Suppressor macrophage (primary cell): Measurements from ENCODE around the gene MAN2A1.
"Not testable (repeated sequence)": the region's sequence is repeated elsewhere in the genome, so short reads cannot be mapped to it uniquely, and the experiment has no call there.

ENCODE experiments used
- DNase-seq, 4 experiments: peaks; one replicate each; pipeline ENCODE4 v3.0.0-alpha.2; 2020 to 2022

Gene MAN2A1

DNA sequence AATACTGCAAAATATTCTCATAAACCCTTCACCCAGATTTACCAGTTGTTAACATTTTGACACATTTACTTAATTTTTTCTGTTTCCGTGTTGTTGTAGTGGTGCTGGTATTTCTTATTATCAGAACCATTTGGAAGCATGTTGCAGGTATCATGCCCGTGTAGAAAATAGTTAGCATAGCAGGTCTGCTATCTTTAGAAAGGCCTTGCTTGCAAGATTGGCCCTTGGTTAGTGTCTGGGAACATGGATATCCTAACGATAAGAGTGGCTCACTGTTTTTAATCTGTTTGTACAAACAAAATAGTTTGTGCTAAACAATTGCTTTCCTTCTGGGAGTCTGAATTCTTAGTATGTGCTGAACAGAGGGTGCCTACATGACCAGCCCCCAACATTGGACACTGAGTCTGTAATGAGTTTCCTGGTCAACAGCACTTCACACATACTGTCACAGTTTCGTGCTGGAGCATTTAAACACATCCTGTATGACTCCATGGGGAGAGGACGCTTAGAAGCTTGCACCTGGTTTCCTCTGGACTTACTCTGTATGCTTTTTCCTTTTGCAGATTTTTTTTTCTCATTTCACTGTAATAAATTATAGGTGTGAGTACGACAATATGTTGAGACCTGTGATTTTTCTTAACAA is 66.9 kb downstream of the MAN2A1 start:
- DNase-seq, result no peak

DNA sequence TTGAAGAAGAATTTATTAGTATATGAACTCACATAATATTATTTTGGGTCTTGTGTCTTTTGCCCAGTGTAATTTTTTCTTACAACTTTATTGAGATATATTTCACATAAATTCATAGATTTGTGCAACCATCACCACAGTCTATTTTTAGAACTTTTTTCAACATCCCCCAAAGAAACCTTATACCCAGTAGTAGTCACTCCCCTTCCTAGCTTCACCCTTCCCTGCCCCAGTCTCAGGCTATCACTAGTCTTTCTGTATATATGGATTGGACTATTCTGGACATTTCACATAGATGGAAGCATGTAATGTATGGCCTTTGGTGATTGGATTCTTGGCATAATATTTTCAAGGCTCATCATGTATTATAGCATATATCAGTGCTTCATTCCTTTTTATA is 67.8 kb downstream of the MAN2A1 start:
- DNase-seq, result no peak

DNA sequence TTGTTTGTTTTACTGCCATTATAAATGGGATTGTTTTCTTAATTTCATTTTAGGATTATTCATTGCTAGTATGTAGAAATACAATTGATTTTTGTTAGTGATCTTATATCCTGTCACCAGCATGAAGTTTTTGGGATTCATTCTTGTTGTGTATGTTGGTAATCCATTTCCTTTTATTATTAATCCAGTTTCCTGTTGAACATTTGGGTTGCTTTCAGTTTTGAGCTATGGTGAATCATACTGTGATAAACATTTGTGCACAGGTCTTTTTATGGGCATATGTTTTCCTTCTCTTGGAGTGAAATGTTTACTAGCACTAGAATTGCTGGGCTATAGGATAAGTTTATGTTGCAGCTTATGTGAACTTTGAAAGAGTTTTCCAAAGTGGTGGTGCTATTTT is 69.6 kb downstream of the MAN2A1 start:
- no peak for DNase-seq

DNA sequence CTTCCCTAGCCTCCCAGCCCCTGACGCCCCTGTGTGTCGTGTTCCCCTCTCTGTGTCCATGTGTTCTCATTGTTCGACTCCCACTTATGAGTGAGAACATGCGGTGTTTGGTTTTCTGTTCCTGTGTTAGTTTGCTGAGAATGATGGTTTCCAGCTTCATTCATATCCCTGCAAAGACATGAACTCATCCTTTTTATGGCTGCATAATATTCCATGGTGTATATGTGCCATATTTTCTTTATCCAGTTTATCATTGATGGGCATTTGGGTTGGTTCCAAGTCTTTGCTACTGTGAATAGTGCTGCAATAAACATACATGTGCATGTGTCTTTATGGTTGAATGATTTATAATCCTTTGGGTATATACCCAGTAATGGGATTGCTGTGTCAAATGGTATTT is 70.4 kb downstream of the MAN2A1 start:
- not testable (repeated sequence) for DNase-seq

DNA sequence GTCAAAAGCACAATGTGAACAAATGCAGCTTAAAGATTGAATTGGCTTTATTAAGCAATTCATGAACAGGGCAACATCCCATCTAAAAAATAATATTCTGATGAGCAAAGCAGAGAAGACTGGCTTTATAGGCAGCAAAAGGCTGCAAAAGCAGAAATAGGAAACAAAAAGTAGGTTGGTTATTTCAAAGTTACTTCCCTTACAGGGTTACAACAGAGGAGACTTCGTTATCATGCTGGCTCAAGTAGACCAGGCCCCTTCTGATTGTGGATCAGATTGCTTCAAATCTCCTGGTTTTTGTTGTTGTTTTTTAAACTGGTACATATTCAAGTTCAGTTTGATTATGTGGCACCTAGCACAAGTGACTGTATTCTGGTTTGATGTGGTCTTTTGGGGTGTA is 73.1 kb downstream of the MAN2A1 start:
- DNase-seq, result peak; percentile 17 to 70 (median 46)

DNA sequence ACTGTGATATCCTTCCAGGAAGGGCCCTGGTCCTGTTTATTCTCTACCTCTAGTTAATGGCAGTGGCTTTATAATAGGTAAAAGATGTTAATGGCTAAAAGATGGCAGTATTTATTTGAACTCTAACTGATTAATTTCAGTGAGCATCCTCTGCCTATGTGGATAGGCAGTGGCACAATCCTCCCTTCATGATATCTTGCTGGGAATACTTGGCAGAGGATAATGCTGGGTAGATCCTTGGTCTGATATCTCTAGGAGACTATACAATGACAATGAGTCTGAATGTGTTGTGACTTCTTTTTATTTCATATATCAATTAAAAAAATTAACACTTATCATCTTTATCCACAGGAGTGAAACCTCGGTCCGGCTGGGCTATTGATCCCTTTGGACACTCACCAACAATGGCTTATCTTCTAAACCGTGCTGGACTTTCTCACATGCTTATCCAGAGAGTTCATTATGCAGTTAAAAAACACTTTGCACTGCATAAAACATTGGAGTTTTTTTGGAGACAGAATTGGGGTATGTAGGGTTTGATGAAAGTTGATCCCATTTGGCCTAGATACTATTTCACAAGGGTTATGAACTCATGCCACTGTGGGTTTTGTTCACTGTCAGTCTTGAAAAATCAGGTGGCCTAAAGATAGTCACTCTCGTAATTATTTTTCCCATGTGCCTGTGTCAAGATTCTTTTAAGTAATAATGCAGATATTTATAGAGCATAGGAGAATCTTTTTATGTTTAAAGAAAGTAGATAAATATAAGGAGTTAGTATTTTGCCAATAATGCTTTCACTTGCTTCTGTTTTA is 77.7 kb downstream of the MAN2A1 start:
- DNase-seq, result no peak

DNA sequence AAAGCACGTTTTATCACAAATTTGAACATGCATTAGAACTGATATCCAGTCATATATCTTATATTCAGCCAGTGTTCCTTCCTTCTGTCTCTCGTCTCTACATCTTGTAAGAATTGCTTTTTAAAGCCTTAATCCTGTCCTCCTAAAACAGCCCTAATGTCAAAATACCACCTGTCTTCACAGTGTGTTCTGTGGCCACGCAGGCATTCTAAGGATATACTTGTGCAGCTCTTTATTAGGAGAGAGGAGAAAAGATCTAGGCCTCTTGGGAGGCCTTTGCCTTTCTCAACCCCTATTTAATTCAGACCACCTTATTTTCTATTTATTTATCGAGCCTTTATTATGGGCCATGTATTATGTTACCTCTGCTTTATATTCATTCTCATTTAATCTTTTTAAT is 78.3 kb downstream of the MAN2A1 start:
- no peak for DNase-seq

DNA sequence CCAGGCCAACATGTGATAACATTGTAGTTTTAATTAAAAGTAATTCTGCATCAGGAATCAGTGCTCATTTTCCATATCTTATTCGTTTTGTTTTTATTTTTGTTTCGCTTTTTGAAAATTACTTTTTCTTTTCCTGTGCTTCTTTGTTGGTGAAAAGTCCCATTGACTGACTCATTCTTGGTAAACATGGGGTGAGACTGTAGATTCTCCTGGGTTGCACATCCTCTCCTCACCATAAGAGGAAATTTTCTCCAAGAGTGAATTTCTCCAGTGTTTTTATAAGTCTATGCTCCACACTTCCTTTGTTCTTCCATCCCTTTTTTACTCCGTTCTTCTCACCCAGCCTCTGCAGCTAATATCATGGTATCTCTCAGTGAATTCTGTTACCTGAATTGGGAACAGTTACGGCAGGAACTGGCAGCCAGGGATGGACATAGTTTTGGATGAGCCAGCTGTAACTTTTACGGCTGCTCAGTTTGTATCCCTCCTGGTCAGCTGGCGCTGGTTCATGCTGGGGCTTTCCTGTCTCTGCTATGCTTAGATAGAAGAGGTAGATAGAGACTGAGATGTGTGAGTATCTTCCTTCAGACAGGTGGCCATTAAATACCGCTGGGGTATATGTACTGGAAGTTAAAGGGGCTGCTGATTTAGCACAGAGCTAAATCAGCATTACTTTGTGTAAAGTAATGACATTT is 80.0 kb downstream of the MAN2A1 start:
- DNase-seq, result no peak

DNA sequence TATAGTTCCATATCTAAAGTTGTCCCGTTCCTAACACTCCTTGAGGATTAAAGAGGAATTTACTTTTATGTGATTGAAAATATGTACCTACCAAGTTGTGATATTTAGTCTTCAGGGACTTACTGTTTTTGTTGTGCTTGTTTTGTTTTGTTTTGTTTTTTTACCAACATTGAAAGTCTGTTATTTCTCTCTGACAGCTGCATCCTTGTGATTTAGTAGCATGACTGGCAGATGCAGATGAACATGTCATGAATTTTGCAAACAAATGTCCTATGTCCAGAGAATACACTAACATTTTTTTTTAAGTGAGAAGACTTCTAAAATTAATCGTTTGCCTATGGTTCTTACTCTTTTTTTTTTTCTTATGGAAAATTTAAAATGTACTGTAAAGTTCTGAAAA is 85.4 kb downstream of the MAN2A1 start:
- no peak for DNase-seq

DNA sequence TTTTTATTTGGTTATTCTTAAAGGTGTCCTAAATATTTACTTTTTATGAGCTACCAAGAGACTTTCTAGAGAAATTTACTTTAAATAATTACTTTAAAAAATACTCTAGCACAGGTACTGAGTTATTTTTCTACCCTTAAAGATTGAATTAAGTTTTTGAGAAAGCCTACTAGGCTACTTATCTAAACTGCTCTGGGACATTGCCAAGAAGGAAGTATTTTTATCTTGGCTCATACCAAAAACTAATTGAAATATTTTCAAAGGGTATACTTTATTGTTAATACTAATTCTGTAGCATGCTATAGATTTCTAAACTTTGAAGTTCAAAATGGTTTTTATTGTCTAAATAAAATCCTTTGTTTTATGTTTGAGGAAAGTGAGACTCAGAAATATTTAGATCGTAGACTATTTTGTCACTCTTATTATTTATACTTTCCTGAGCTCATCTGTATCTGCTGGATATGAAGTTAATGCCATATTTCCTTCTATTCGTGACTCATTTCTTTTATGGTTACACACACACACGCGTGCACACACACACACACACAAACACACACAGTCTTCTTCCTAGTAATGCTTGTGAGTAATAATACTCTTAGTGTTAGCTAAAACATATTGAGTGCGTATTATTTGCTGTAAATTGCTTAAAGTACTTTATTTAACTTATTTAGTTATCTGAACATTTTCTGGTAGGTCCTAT is 89.5 kb downstream of the MAN2A1 start:
- no peak for DNase-seq

DNA sequence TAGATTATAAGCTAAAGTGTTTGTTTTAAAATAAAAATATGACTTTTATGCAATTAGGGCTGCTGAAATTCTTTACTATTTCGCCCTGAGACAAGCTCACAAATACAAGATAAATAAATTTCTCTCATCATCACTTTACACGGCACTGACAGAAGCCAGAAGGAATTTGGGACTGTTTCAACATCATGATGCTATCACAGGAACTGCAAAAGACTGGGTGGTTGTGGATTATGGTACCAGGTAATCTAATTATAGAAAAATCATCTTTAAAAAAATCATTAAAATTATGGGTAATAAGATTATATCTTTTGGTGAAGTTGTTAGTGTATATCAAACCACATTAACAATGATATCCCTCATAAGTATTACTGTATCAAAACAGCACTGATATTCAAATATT is 95.0 kb downstream of the MAN2A1 start:
- no peak for DNase-seq

DNA sequence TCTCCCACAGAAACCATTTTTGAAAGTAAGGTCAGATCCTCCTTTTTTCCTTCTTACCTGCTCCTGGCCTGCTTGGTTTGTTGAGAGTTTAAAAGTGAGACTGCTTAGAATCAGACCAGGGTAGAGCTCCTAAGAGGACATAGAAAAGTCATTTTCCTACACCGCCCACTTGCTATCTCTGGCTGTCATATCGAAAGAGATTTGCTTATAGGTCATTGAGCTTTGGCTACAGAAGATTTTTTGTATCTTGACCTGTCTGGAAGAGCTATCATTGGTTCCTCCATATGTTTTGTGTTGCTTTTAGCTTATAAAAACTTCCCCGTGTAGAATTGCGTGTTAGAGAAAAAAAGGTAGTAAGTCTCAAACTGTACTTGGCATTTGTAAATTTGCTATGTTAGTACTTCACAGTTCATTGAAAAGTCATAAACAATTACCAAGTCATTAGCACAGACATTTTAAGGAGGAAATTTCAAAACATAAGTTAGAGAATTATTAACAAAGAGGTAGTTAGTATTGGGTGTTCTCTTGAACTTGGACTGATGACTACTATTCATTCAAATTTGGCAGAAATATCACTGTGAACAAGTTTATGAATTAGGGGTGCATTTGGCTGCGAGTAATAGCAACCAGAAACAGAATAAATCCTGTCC is 96.6 kb downstream of the MAN2A1 start:
- no peak for DNase-seq

DNA sequence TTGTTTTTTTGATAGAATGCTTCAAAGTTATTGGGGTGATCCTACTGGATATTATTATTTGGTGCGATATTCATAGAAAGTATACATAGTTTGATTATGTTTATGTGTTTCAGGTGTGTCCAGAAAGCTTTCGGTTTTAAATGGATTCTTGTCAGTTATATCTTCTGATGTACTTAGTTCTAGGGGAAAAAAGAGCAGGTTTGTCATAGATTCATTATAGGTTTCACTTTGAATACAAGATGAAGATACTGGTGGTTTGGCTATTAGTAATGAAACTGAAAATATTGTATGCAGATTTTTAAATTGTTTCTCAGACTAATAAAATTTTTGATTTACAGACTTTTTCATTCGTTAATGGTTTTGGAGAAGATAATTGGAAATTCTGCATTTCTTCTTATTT is 98.9 kb downstream of the MAN2A1 start:
- DNase-seq, result no peak

DNA sequence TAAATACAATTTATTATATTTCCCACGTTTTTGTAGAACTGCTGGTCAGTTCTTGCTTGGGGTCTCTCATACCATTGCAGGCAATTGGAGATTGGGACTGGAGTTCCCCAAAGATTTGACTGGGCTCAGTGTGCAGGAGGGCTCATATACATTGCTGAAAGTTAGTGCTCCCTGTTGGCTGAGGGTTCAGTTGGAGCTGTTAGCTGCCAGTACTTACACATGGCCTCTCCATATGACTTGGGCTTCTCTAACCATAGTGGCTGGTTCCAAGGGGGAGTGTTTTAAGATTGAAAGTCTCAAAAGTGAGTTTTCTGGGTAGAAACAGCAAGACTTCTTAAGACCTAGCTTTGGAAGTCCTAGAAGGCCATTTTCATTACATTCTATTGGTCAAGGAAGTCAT is 102.9 kb downstream of the MAN2A1 start:
- no peak for DNase-seq

DNA sequence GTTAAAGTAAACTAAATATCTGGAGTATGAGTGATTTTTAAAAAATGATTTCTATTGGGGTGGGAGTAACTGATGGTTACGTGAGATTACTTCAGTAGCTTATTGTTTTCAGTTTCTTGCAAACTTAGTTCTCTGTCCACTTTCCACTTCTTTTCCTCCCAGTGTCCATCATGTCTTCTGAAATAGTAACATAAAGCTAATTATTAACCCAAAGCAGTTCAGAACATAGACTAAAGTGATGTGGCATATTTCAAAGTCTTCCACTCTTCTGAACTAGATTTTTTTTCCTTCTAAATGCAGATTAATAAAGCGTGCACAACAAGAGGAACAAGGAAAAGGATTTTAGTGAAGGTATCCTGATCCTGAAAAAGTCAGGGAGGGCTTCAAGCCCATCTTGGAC is 114.1 kb downstream of the MAN2A1 start:
- DNase-seq, result no peak

DNA sequence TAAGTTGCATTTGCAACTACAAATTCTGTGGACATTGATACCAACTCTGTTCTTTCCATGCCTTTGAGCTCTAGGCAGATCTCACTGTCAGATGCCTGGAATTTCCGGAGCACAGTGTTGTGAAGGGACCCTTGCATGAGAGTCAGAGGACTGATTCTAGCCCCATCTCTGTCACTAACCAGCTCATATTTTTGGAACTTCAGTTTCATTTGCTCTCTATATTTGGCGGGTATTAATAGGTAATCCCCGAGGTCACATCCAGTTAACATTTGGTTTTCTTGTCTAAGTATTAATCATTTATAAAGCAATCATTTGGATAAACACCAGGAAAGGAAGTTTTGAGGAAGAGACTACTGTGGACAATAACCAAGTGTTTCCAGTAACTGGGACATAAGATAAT is 115.7 kb downstream of the MAN2A1 start:
- no peak for DNase-seq

DNA sequence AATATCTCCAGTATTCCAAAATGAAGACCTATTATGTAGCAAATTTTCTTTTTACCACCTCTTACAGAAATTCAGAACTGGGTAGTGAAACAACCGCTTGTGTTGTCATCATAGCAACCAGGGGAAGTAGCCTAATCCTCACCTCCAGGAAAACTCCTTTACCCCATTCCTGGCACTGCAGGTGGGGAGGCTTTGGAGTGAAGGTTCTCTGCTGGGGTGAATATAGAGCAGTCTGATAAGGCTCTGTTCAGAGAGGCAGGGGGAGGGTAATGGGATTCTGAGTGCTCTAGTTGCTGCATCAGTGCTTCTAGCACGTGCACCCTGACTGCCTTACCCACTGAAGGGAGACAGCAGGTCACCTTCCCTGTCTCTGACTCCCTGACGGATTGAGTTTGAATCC is 116.2 kb downstream of the MAN2A1 start:
- no peak for DNase-seq

DNA sequence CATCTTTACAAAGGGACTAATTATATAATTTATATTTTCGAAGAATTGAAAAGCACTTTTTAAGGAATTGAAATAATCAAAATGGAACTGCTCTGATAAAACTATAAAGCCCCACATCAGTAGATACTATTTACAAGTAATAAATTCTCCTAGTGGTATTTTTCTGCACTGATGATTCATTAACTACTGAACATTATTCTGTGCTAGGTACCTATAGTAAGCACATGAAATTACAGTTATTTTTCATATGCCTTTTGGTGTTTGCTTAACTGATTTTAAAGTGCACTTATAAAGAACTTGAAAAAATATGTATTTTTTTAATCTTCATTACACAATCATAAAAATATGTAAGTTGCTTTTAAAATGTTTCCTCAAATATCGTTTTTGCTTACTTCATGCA is 123.0 kb downstream of the MAN2A1 start:
- DNase-seq, result no peak

DNA sequence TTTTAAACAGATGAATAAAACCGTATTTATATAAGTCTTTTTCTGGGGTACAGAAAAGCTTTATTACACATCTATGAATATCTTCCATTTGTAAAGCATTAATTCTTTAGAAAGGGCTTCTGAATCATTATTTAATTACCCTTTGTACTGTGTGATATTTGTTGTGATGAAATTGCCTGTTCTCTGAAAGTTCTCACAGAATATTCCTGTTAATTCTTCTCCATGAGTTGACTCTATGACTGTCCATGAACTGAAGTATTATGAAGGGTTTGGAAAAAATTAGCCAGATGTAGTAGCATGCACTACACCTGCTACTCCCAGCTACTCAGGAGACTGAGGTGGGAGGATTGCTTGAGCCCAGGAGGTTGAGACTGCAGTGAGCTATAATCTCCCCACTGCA is 127.0 kb downstream of the MAN2A1 start:
- DNase-seq, result no peak

DNA sequence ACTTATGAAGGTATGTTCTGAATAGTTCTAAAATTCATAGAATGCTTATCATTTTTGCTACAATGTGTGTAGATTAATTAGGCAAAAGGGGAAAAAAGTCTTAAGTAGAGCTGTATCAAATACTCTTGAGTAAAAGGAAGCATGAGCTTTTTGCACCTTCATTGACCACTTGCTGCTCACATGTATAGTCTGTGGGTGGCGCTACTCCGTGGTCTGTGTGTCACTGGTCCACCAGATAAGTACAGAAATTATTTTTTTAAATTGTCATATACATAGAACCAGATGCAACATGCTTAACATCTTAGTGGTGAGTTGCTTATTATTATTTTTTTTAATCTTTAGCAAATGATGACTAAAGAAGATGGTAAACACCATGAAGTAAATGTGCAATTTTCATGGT is 130.2 kb downstream of the MAN2A1 start:
- DNase-seq, result no peak

DNA sequence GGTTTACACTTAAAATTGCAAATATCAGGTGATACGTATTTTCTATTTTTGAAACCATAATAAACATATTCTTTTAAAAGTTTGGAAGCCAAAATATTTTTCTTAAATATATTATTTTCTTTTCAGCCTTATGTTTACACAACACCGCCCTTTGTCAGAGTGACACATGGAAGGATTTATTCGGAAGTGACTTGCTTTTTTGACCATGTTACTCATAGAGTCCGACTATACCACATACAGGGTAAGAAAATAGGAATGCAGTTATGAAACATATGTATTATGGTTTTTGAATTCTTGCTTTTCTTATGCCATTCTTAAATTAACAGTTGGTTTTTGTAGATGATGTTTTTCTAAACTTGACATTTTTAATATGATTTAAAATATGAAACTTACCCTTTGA is 133.9 kb downstream of the MAN2A1 start:
- no peak for DNase-seq

DNA sequence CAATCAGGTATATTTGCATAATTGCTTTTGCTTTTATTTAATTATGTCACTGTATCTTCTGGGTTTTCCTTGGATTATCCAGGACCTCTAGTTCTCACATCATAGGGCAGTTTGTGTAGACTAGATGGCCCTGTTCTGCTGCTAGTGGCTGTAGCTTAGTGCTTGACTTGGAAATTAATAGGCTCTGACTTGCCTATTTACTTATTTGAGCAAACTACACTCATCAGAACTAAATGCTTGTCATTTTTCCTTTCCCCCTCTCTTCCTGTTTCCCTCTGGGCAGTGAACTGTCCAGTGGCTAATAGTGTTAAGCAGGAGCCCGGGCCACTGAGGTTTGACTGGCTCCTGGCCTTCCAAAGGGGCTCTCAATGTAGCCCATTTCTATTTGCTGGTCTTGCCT is 135.7 kb downstream of the MAN2A1 start:
- no peak for DNase-seq

DNA sequence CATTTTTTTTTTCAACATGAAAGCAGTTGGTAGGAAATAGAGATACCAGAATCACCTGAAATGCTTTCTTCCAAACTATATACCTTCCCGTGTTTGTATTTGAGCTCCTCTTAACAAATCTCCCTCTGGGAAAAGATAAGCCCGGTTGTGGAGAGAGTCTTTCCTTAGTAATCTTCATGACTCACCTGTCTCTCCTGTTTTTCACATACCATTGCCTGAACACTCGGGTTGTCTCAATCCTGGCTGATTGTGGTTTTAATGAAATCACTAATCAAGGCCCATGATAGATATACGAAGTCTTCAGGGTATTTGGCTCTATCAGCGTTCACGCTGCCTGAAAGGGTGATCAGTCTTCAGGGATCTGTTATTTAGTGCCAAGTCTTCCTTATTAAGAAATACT is 136.7 kb downstream of the MAN2A1 start:
- no peak for DNase-seq
